HG02970 (cell line): Measurements from ENCODE around the gene SMG5.
"Not testable (repeated sequence)": the region's sequence is repeated elsewhere in the genome, so short reads cannot be mapped to it uniquely, and the experiment has no call there.

ENCODE experiments used
- ATAC-seq: cut with Tn5 transposase; IDR thresholded peaks from one replicate; pipeline ENCODE4 v1.9.1; 2021; ENCODE audit warnings: mild to moderate bottlenecking, moderate library complexity, moderate number of reproducible peaks; ENCODE audit not compliant: unreplicated experiment, low FRiP score

Gene SMG5

GRCh38 chr1:156220226-156220625 is 62.4 kb downstream of the SMG5 start:
- no peak for ATAC-seq

GRCh38 chr1:156217871-156218270 is 64.8 kb downstream of the SMG5 start:
- ATAC-seq, result no peak

GRCh38 chr1:156216361-156217086 is 66.1 kb downstream of the SMG5 start:
- not testable (repeated sequence) for ATAC-seq

GRCh38 chr1:156214024-156214748 is 68.4 kb downstream of the SMG5 start:
- ATAC-seq, result no peak

- peak; percentile 4 for ATAC-seq
Measured at GRCh38 chr1:156213644-156213966, 69.0 kb downstream of the SMG5 start.

GRCh38 chr1:156212833-156213643 is 69.6 kb downstream of the SMG5 start, which contains the start of gene PMF1:
Gene PMF1 (plus strand): TSS chr1:156213007. CDS start chr1:156213016, 9 bp downstream.
- peak; percentile 83 for ATAC-seq

GRCh38 chr1:156212130-156212529 is 70.5 kb downstream of the SMG5 start:
- ATAC-seq, result no peak

GRCh38 chr1:156211243-156211642 is 71.4 kb downstream of the SMG5 start:
- no peak for ATAC-seq

GRCh38 chr1:156204686-156205085 is 77.9 kb downstream of the SMG5 start:
- ATAC-seq, result no peak

- no peak for ATAC-seq
Measured at GRCh38 chr1:156203331-156203730, 79.3 kb downstream of the SMG5 start.

GRCh38 chr1:156200044-156200443 is 82.6 kb downstream of the SMG5 start:
- ATAC-seq, result no peak
